Measurements from ENCODE around the gene ATXN7L3.

Gene ATXN7L3

DNA sequence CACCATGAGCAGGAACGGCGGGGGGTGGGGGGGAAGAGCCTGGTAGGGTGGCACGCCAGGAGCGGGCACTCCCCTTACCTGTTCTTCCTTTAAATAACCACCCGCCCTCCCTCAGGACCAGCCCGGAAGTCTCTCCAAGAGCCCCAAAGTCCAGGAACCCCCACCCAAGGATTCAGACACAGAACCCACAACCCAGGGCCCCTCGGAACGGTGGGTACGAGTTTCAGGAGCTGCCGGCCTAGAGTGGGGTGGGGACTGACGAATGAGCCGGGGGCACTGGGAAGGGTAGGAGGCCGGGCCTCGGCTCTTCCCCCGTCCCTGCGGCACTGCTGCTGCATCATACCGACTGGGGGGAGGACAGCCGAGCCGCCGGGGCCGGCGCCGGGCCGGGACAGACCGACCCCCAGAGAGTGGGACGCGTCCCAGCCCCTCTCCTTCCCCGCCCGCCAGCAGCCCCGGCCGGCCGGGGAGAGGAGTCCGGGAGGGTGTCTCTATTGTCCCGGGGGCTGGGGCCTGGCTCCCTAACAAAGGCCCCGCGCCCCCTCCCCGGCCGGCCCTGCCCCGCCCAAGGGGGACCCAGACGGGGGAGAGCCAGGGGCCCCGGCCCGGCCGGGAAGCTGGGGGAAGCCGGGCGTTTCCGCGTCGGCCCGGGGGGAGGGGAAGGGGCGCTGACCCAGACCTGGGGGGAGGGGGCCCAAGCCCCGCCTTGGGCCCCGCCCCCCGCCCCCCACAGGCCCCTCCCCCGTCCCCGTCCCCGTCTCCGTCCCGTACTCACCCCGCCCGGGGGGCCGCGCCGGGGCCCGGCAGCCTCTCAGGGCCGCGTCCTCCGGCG, 747 bp downstream of the ATXN7L3 start:
- DNase-seq, result peak; percentile 25

DNA sequence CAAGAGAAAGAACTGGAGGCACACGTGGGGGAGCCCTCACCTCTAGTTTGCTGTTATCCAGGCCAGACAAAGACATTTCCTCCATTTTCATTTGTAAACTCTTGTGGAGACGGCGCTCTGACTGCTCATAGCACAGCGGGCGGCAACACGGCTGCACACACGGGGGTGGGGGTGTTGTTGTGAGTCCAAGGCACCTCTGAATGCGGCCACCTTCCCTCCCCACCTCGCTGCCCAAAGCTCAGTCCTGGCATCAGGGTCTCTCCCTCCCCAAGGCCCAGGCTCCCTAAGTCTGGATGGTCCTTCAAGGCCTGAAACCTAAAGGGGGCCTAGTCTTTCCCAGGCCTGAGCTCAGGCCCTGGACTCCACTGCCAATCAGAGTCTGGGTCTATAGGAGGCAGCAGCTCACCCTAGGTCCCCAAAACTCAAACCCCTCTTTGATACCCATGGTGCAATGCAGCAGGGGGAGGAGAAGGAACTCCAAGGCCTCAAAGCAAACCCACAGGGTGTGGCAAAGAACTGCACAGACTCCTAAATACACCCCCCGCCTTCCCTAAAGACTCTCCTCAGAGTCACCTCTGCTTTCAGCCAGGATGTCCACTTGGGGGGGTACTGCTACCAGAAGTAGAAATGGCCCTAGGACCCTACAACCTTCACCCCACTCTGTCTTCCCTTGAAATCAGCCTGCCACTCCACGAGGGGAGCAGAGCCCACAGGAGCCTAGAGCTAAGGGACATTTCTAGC, 1.5 kb downstream of the ATXN7L3 start:
- no peak for DNase-seq

DNA sequence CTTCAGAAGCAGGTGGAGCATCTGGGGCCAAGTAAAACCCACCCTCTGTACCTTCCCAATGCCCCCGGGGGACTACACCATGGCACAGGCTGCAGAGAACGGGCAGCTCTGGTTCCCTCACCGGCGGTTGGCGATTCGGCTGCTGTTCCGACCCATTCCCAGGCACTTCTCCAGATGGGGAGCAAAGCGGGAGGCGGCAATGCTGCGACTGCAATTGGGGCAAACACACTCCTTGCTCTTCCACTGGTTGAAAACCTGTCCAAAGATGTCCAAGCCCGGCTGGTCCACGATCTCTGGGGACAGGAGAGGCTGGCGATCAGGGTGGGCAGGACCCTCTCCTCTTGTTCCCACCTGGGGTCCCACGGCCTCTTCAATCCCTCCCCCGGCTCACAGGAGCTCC, 2.6 kb downstream of the ATXN7L3 start:
- DNase-seq, result no peak

DNA sequence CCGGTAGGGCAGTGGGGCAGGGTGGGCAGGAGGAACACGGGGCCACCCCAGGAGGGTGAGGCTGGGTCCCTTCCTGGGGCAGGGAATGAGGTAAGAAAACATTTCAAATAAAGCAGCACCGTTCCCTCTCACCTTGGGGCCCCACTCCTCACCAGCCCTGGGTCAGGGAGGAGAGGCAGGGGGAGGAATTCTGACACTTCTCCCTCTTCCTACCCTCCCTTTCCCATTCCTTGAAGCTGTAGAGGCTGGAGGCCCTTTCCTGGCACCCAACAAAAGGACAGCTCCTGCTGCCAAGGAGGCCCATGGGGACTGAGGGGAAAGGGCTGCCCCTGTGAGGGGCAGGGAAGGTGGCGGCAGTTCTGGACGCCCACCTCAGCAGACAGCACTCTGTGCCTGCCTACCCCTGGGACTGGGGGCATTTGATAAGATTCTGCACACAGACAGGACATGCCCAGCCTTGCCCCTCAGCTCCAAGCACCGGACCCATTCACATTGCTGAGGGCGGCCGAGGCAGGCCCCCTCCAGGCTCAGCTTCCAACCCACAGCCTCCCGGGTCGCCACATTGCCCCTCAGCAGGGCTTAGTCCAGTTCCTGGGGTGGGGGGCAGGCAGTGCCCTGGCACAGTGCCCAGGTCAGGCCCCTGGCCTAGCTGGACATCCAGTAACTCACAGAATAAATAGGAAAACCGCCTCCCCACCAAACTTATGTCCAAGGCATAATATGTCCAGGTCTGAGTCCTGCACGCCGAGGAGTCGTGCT, 6.2 kb downstream of the ATXN7L3 start:
- DNase-seq, result no peak

DNA sequence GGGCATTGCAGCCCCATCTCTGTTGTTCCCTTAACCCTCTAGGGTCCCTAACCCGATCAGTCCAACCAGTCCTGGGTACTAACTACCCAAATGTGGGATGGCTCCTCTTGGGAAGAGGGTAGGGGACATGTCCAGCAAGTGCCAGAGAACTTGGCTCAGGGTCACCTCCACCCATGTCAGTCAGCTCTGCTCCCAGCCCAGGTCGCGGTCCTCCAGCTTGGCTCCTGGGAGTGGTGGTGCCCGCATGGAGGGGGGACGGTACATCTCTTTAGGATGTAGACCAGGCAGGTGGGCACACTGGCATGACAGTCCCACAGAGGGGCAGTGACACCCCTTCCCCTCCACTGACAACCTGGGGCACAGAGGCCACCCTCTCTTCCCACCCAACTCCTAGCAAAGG, 6.9 kb downstream of the ATXN7L3 start:
- no peak for DNase-seq

DNA sequence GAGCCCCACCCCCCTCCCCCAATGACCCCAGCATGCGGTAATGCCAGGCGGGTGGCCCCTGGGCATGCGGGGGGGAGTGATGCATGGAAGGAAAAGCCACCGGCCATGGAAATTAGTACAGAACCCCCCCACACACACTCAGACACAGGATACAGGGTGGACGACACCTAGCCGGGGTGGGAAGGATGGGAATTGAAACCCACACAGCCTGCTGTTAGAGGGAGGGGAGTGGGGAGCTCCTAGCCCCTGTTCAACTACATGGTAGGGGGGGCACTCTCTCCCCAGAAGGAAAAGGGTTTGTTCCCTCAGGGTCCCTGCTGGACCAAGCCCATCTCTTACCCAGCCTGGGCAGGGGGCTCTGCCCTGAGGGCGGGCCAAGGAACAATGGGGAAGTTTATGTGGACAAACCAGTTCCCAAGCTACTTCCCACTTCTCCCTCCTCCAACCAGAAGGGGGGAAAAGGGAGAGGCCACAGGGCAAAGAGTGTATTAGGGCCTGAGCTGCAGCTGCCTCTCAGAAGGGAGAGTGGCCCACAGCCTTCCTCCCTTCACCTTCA, 7.7 kb downstream of the ATXN7L3 start:
- DNase-seq, result no peak

DNA sequence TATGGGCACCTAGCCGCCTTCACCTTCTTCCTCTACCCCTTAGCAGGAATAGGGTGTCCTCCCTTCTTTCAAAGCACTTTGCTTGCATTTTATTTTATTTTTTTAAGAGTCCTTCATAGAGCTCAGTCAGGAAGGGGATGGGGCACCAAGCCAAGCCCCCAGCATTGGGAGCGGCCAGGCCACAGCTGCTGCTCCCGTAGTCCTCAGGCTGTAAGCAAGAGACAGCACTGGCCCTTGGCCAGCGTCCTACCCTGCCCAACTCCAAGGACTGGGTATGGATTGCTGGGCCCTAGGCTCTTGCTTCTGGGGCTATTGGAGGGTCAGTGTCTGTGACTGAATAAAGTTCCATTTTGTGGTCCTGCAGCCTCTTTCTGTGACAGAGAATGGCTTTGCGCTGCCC, 8.3 kb downstream of the ATXN7L3 start:
- DNase-seq, result no peak

DNA sequence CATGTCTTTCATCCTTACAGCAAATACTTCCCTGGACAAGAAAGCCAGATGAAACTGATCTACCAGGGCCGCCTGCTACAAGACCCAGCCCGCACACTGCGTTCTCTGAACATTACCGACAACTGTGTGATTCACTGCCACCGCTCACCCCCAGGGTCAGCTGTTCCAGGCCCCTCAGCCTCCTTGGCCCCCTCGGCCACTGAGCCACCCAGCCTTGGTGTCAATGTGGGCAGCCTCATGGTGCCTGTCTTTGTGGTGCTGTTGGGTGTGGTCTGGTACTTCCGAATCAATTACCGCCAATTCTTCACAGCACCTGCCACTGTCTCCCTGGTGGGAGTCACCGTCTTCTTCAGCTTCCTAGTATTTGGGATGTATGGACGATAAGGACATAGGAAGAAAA, 9.2 kb downstream of the ATXN7L3 start:
- no peak for DNase-seq

DNA sequence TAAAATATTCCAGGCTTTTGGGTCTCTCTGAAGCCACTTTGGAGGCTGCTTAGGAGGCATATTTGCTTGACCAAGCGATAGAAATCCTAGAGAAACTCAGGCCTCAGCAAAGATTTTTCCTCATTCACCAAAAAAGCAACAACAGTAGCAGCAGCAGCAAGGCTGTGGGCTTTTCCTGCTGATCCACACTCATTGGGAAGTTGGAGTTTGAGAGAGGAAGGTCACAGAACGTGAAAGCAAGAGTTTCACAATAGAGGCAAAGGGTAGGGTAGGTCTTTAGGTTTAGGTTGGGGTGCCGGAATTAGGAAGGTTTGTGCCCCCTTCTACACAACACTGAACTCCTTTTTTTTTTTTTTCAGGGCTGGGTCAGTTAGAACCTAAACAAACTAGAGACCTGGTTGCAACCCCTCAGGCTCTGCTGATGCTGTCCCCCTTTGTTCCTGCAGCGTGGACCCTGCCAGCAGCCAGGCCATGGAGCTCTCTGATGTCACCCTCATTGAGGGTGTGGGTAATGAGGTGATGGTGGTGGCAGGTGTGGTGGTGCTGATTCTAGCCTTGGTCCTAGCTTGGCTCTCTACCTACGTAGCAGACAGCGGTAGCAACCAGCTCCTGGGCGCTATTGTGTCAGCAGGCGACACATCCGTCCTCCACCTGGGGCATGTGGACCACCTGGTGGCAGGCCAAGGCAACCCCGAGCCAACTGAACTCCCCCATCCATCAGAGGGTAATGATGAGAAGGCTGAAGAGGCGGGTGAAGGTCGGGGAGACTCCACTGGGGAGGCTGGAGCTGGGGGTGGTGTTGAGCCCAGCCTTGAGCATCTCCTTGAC, 10.9 kb downstream of the ATXN7L3 start:
- no peak for DNase-seq

DNA sequence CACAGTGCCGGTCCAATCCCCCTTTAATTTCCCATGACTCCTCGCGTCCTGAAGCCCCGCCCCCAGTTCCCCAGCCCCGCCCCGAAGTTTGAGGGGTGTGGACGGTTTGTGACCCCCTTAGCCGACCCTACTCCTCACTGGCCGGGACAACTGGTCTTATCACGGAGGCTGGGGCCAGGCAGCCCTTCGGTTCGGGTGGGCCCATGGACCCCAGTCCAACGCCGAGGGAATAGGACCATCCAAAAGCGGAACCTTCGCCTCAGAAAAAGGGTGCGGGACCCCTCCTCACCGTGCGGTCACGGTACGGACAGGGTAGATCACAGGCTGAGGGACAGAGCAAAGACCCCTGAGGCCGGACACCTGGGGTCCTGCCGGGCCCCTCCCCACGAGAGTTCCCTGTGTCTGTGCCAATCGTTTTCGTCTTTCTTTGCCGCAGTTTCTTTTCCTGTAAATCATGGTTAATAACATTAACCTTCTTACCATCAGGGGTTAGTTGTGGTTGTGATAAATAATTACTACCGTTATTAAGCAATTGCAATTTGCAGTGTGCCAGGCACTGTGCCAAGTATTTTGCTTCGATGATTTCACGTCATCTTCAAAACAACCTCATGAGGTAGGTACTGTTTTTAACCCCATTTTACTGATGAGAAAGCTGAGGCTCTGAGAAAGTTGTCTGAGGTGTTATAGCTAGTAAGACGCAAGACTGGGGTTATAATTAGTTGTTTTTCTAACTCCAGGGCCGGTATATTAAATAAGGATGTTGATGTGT, 12.4 kb downstream of the ATXN7L3 start:
- DNase-seq, result no peak

DNA sequence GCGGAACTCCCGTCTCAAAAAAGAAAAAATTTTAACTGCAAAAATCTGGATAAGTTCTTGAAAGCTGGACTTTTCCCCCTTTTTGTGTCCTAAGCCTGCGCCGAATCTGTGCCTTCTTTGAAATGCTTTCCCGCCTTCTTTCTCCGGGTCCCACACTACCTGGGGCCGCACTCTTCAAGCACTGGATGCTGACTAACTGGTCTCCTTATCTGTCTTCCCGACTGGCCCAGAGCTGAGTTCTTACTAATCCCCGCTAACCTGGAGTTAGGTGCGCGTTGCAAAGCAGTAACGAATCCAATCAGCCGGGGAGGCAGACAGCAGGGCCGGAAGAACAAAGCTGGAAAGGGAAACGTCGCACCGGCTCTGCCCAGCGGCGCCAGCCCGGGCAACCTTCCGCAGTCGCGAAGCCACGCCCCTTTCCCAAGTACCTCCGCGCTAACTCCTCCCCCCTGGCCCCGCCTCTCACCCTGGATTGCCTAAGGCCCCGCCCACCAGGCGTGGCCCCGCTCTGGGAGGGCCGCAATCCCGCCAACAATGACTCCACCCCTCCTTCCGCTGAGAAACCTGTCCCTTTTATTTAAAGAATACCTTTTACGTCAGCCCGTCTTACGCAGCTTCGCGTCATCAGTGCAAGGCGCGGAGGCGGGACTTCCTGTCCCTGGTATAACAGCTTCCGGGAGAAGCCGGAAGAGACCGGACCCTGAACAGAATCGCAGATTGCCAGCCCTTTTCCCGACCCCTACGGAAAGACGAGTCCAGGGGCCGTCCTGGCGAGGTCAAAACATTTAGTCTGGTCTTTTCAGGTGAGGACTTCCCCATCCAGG, 13.2 kb downstream of the ATXN7L3 start, which contains the start of gene TMUB2:
TSS of gene TMUB2 (plus strand) at position 666 of the 824 bp plus-strand sequence. CDS start 737 bp downstream, outside the sequence.
- DNase-seq, result peak; percentile 100

DNA sequence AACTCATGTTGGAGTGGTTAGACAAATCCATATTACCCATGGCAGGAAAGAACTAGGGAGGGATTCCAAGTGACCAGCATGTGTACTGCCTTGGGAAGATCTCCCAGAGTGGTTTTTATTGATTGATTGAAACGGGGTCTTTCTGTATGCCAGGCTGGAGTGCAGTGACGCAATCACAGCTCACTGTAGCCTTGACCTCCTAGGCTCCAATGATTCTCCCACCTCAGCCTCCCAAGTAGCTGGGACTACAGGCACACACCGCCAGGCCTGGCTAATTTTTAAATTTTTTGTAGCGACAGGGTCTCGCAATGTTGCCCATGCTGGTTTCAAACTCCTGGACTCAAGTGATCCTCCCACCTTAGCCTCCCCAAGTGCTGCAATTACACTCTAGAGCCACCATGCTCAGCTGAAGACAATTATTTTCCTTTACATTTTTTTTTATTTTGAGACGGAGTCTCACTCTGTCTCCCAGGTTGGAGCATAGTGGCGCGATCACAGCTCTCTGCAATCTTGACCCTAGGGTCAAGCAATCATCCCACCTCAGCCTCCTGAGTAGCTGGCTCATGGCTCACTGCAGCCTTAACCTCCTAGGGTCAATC, 15.4 kb downstream of the ATXN7L3 start:
- no peak for DNase-seq

DNA sequence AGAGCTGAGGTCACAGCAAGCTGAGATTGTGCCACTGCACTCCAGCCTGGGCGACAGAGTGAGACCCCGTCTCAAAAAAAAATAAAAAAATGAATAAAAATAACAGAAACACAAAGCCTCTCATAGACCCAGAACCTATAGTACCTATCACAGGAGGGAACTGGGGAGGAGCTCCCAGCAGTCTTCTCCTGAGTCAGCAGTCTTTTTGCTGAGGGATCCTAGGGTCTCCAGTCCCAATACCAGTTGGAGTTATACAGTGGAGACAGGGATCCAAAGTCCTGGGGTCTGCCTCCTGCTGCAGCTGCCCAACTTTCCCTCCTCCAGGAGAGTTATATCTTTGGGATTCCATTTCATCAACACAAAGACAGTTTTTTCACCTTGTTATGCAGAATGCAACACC, 16.7 kb downstream of the ATXN7L3 start:
- DNase-seq, result no peak

DNA sequence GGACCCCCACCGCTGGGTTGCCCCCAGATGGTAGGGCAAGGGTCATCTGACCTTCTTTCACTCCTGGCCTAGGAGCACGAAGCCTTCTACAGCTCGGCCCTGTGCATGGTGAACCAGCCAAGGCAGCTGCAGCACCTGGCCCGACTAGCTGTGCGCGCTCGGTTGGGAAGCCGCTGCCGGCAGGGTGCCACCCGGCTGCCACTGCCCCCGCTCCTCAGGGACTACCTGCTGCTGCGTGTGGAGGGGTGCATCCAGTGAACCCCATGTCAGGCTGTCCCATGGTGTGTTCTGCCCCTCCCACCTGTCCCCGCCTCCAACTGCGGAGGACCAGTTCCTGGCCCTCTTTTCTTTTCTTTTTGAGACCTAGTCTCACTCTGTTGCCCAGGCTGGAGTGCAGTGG, 21.6 kb downstream of the ATXN7L3 start:
- DNase-seq, result no peak

DNA sequence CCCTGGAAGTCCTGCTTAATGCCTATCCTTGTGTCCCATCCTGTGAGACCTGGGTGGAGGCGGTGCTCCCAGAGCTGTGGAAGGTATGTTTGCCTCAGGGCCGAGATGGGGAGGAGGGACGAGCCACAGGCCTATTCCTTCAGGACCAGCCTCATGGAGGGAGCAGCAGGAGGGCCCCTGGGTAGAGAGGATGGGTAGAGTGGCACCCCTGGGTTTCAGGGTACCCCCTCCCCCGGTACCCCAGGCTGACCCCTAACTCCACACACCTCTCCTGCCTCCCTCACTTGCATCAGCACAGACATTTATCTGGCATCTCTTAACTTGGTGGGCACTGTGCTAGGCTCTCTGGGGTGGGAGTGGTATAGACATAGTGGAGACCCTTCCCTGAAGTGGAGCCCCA, 22.0 kb downstream of the ATXN7L3 start:
- DNase-seq, result no peak

DNA sequence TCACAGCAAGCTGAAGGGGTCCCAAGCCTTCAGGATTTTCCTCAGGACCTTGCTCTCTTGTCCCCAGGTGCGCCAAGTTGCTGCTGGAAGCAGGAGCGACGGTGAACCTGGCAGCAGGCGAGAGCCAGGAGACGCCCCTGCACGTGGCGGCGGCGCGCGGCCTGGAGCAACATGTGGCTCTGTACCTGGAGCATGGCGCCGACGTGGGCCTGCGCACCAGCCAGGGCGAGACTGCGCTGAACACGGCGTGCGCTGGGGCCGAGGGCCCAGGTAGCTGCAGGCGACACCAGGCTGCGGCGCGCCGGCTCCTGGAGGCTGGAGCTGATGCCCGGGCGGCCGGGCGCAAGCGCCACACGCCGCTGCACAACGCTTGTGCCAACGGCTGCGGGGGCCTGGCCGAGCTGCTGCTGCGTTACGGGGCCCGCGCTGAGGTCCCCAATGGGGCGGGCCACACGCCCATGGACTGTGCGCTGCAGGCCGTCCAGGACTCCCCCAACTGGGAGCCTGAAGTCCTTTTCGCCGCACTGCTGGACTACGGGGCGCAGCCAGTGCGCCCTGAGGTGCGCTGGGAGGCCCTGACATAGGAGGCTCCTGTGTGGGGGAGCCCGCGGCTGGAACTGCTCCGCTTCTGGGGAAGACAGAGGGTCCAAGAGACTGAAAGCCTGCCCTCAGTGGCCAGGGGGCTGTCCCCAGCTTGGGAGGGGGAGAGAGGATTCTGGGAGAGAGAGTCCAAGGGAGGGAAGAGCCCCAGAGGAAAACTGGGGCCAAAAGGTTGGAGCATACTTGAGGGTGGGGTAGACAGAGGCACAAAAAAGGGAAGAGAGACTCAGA, 22.8 kb downstream of the ATXN7L3 start:
- DNase-seq, result no peak

DNA sequence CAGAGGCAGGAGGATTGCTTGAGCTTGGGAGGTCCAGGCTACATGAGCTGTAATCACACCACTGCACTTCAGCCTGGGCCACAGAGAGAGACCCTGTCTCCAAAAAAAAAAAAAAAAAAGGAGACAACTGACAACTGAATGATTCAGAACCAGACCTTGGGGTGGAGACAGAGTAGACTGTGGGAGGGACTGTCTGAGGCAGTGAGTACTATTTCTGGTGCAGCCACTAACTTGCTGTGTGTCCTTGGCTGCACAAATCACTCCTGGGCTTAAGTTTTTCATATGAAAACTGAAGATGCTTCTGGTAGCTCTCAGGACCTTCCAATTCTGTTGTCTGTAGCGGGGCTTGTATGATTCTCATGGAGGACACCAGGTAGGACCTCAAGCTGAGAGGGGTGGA, 23.4 kb downstream of the ATXN7L3 start:
- DNase-seq, result no peak

DNA sequence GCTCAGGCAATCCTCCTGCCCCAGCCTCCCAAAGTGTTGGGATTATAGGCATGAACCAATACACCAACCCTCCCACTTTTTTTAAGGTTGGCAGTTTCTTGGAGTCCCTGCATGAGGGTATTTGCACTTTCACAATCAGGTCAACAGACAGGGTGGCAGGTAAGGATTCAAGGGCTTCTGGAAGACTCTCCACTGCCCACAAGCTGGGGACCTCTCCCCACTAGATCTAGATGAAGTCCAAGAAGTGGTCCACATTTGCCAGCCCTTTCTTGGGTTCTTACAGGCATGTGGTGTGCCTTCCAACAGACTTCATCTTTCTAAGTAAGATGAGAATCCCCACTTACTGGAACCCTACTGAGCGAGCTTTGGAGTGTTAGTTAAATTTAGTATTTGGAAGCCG, 25.3 kb downstream of the ATXN7L3 start:
- no peak for DNase-seq

DNA sequence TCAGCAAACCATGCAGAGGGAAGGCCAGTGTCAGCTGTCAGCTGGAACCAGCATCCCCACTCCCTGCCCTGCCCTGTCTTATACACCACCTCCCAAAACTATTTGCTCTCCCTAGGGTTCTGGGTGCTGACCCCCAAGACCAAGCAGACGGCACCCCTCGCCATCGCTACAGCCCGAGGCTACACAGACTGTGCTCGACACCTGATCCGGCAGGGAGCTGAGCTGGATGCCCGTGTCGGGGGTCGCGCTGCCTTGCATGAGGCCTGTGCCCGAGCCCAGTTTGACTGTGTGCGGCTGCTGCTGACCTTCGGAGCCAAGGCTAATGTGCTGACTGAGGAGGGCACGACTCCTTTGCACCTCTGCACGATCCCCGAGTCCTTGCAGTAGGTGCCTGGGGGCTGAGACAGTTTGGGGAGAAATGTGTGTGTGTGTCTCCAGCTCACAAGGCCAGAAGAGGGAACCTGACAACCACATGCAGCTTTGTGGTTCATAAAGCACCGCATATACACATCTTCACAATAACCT, 27.7 kb downstream of the ATXN7L3 start:
- no peak for DNase-seq
